Caco-2 (cell line): ENCODE measurements around the gene AMN1. TPM values are rescaled to one million over a fixed set of nuclear protein-coding genes. Genes with fewer than 3 reads are reported as not detected.

Experiments
- BruUV-seq: library from RNA; stranded (reverse); fragments of 400-500 nt; replicated peaks from 2 replicates; lab custom pipeline; 2021; lab: Mats Ljungman, UMichigan
- CTCF ChIA-PET: fragments of 300-600 bp; sonication (Branson Sonifier 250); formaldehyde crosslinking; loops from one replicate; lab custom pipeline; 2022; ENCODE audit warnings: antibody characterized with exemption; lab: Charles Lee
- POLR2A ChIA-PET: fragments of 300-600 bp; sonication (Branson Sonifier 250); formaldehyde crosslinking; loops from one replicate; lab custom pipeline; 2022; ENCODE audit warnings: antibody characterized with exemption; lab: Charles Lee
- DNase-seq, 2 experiments: peaks; one replicate each; pipeline versions ENCODE4 v3.0.0 to v3.0.0-alpha.2; 2020 to 2022
- H3K27me3 ChIP-seq: replicated peaks from 2 replicates; pipeline ENCODE4 v1.6.0; 2011; ENCODE audit warnings: low read length; ENCODE audit not compliant: control insufficient read depth, insufficient read depth
- H3K36me3 ChIP-seq: 2 replicates; pipeline ENCODE4 v1.5.1; 2011; ENCODE audit warnings: low read length; ENCODE audit not compliant: control insufficient read depth, insufficient read depth
- H3K4me1 ChIP-seq: fragments of 250-450 bp; sonication (Bioruptor Pico); 2 replicates; pipeline ENCODE4 v1.5.1; 2020; ENCODE audit warnings: mild to moderate bottlenecking
- H3K4me3 ChIP-seq: 2 replicates; pipeline ENCODE4 v1.5.1; 2011; ENCODE audit warnings: low read depth, mild to moderate bottlenecking, control low read depth, low read length
- H3K9me3 ChIP-seq: fragments of 250-450 bp; sonication (Bioruptor Pico); 2 replicates; pipeline ENCODE4 v1.5.1; 2020; ENCODE audit warnings: mild to moderate bottlenecking, moderate library complexity
- H3K27ac Mint-ChIP-seq: one replicate; pipeline ENCODE4 v1.8.0; 2022; ENCODE audit warnings: mixed read lengths; ENCODE audit not compliant: unreplicated experiment
- H3K27me3 Mint-ChIP-seq: one replicate; pipeline ENCODE4 v1.8.0; 2022; ENCODE audit warnings: mixed read lengths; ENCODE audit not compliant: insufficient read depth, unreplicated experiment
- H3K36me3 Mint-ChIP-seq: one replicate; pipeline ENCODE4 v1.8.0; 2022; ENCODE audit warnings: mild to moderate bottlenecking, mixed read lengths; ENCODE audit not compliant: insufficient read depth, unreplicated experiment
- H3K4me1 Mint-ChIP-seq: one replicate; pipeline ENCODE4 v1.8.0; 2022; ENCODE audit warnings: low read depth, mixed read lengths; ENCODE audit not compliant: unreplicated experiment
- H3K4me3 Mint-ChIP-seq: one replicate; pipeline ENCODE4 v1.8.0; 2022; ENCODE audit warnings: mild to moderate bottlenecking, moderate library complexity, mixed read lengths; ENCODE audit not compliant: unreplicated experiment
- H3K9me3 Mint-ChIP-seq: one replicate; pipeline ENCODE4 v1.8.0; 2022; ENCODE audit warnings: mixed read lengths; ENCODE audit not compliant: unreplicated experiment
- CTCF ChIP-seq, 2 experiments: fragments of 200-600 bp in 1 of 2; IDR thresholded peaks; 1 replicate in 1 of 2; 2 replicates in 1 of 2; pipeline versions ENCODE4 v1.5.1 to v1.8.0; 2011 to 2022; ENCODE audit warnings: antibody characterized with exemption in 1 of 2, control low read depth in 1 of 2, inconsistent platforms in 1 of 2, low read depth in 1 of 2, low read length in 1 of 2, mild to moderate bottlenecking in 1 of 2, moderate library complexity in 1 of 2; ENCODE audit not compliant: insufficient read depth in 1 of 2, severe bottlenecking in 1 of 2, unreplicated experiment in 1 of 2
- intact Hi-C: fragments of 100-400 bp; cut with micrococcal nuclease; formaldehyde crosslinking; loops from one replicate; pipeline ENCODE4 v1.10.0; 2022; ENCODE audit not compliant: unreplicated experiment
- total RNA-seq: library from RNA; stranded (reverse); gene quantifications from 2 replicates; pipeline ENCODE4 v1.2.3, GENCODE V29; 2022

The AMN1 gene
- total RNA-seq, 1 experiment from 2014 or later, result 6.2 TPM

GRCh38 chr12:31662176-31662849 is 66.5 kb downstream of the AMN1 start:
- H3K27me3 Mint-ChIP-seq, result no peaks in the 10 kb centered on the region
- no peak overlapping the region for H3K4me3 Mint-ChIP-seq
- H3K27ac Mint-ChIP-seq, result no peak overlapping the region
- Histone ChIP-seq H3K9me3 (peaks cover 15% of the 10 kb centered on the region), H3K36me3 (no peaks in the 10 kb centered on the region), H3K27me3 (no peaks in the 10 kb centered on the region), H3K4me1 (peaks cover 4% of the 10 kb centered on the region; the same call in 1 of the 2 replicates), H3K4me3 (no peak overlapping the region)
- H3K9me3 Mint-ChIP-seq, result peaks cover 25% of the 10 kb centered on the region
- CTCF ChIA-PET, result interaction anchor here (0.6 to 2.1 kb wide), 3 partner anchors 9 to 459 kb away, joined by 3 to 7 read pairs (median 4); no protein-coding TSS in a partner anchor
- intact Hi-C loops, result no loop called here
- no peak for DNase-seq
- peaks cover 5% of the 10 kb centered on the region for H3K36me3 Mint-ChIP-seq
- no TSS peak for BruUV-seq
- TF ChIP-seq CTCF (IDR thresholded peaks at IDR 0.05; ENCODE audit: insufficient read depth in 1 of 2, low read depth in 1 of 2, low read length in 1 of 2, severe bottlenecking in 1 of 2, unreplicated experiment in 1 of 2), result no peak
- POLR2A ChIA-PET, result interaction anchor here (0.6 kb wide), 1 partner anchor 9 kb away, joined by 8 read pairs; no protein-coding TSS in a partner anchor
- peaks cover 10% of the 10 kb centered on the region for H3K4me1 Mint-ChIP-seq

GRCh38 chr12:31659087-31659942 is 69.5 kb downstream of the AMN1 start, which contains the start of gene ETFBKMT:
Gene ETFBKMT, plus strand, starts transcription at chr12:31659688. Its CDS starts 2,266 bp downstream, at chr12:31661954.
- Mint-ChIP-seq H3K9me3 (peaks cover 10% of the 10 kb centered on the region), H3K4me3 (peak within 1 kb of the TSS; percentile 78), H3K27me3 (no peaks in the 10 kb centered on the region), H3K36me3 (no peaks in the 10 kb centered on the region), H3K4me1 (peaks cover 28% of the 10 kb centered on the region), H3K27ac (peak within 1 kb of the TSS; percentile 80)
- H3K4me3 ChIP-seq, result peak within 1 kb of the TSS; percentile 73
- CTCF ChIA-PET, result interaction anchor here (0.6 to 1.5 kb wide), 6 partner anchors 23 to 653 kb away, joined by 3 to 9 read pairs (median 4); partner anchors contain the start of gene AMN1
- H3K9me3 ChIP-seq, result no peaks in the 10 kb centered on the region
- POLR2A ChIA-PET, result interaction anchor here (0.6 to 1.5 kb wide), 8 partner anchors 56 to 783 kb away, joined by 3 to 7 read pairs (median 4); partner anchors contain the start of genes AMN1 and RESF1
- H3K4me1 ChIP-seq, result peaks cover 4% of the 10 kb centered on the region; the same call in 1 of the 2 replicates
- H3K27me3 ChIP-seq, result no peaks in the 10 kb centered on the region
- peak; percentile 51 to 74 for TF ChIP-seq CTCF (IDR thresholded peaks at IDR 0.05; ENCODE audit: insufficient read depth in 1 of 2, low read depth in 1 of 2, low read length in 1 of 2, severe bottlenecking in 1 of 2, unreplicated experiment in 1 of 2)
- peak; percentile 99 for DNase-seq
- TSS peak; percentile 94 for BruUV-seq
- no peaks in the 10 kb centered on the region for H3K36me3 ChIP-seq
- intact Hi-C loops, result loop anchor here (1.0 to 10.0 kb wide), 7 partner anchors 69 to 1018 kb away; partner anchors contain the start of genes AMN1, BICD1, DNM1L and RESF1
